Posterior vena cava (tissue), 2 donors: ENCODE measurements around the gene TCEANC2. TPM values are rescaled to one million over a fixed set of nuclear protein-coding genes. Genes with fewer than 3 reads are reported as not detected.

ENCODE experiments used
- DNase-seq: peaks from one replicate; pipeline ENCODE4 v3.0.0-alpha.2; 2020; ENCODE audit warnings: low spot score
- intact Hi-C, 2 donors: fragments of 100-400 bp; cut with DNase I; formaldehyde crosslinking; loops; one replicate each; pipeline versions ENCODE4 v1.14.1 to v1.14.2; 2022 to 2023
- total RNA-seq, 2 donors: library from RNA; stranded (reverse); fragmentation: NEBNext Ultra II Directional; extraction: Animal tissue kit (Norgen Biotek cat#: 25700); gene quantifications; one replicate each; pipeline ENCODE4 v1.2.1, GENCODE V29; 2021
- donor health status: DM: yes; HTN: yes; CAD: no.
- donor health status: DM: yes; HTN: yes; CAD: no.

Gene TCEANC2
- total RNA-seq, 2 donors from 2014 or later: 4.4 to 5.7 TPM

DNA sequence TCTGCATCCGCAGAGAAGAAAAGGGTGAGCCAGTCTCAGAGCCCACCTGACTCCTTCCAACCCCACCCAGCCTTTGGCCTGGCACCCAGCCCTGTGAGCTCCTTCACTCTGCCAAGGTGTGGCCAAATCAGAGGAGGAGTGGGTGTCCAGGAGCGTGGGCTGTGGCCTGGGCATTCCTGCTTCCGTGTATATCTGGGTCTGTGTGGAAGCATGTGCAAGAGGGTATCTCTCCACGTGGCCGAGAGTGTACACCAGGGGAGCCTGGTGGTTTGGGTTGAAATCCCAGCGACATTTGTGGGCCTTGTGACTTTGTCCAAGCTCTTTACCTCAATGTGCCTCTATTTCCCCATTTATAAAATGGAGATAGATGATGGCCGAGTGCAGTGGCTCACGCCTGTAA lies 69.6 kb downstream of the TCEANC2 start:
- DNase-seq: peak; percentile 35
- intact Hi-C loops: loop anchor here (10.0 kb wide), 2 partner anchors 72 to 282 kb away; partner anchors contain the start of gene SSBP3 (in 2 of the 2)

DNA sequence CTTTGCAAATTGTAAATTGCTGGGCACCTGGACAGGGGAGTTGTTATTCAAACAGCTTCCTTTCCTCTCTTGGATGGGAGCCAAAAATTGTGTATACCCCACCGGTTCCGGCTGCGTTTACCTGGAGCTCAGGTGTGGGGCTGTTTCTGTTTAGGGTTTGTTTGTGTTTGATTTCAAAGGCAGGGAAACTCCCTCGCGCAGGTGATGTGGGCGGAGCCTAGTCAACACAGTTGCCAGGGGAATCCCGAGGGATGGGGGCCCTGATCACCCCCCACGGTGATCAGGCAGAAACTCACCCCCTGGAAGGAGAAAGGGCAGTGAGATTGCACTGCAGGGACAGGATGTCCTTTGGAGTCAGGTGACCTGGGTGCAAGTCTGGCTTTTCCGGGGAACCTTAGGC lies 71.1 kb downstream of the TCEANC2 start:
- intact Hi-C loops: loop anchor here (10.0 kb wide), 2 partner anchors 70 to 280 kb away; partner anchors contain the start of gene SSBP3 (in 2 of the 2)
- peak; percentile 62 for DNase-seq

DNA sequence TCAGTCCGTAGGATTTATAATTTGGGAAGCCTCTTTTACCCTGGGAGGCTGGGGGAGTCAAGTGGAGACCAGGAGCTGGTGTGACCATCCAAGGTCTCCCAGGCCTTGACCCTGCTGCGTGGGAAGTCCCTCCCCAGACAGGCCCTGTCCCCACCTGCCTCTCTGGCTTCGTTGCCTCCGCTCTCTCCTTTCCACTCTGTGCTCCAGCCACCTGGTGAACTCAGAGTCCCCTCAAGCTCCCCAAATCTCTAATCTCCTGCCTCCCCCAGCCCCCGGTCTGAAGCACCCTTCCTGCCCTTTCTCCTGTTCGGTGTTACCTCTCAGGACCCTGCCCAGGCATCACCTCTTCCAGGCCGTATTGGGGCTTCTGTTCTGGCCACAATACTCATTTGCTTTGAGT lies 71.5 kb downstream of the TCEANC2 start:
- peak; percentile 16 for DNase-seq
- intact Hi-C loops: loop anchor here (10.0 kb wide), 2 partner anchors 70 to 280 kb away; partner anchors contain the start of gene SSBP3 (in 2 of the 2)

DNA sequence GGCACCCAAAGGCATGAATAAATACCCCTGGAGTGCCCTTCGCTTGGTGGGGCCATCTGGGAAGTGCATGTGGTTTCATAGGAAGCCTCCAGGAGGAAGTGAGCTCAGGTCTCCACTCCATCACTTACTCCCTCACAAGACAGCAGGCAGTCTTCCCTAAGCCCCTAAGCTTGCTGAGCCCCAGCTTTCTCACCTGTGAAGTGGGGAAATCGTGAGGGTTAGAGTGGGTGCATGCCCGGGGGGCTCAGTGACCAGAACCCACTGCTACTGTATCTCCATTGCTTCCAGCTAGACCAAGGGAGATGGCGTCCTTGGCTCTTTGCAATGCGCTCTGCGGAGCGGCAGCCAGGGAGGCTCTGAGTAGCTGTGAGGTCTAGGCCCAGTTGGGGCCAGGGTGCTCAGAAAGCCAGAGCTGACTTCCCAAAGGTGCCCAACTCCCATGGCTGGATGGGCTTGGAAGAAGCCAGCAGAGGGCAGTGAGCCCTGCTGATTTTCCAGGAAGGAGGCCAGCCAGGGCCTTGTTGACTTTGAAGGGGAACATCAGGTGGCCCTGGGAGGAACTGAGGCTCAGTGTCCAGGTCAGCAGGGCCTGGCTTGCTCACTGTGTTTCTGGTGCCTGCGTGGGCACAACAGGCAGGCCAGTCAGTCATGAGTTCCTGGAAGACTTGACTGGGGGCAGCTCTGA lies 72.1 kb downstream of the TCEANC2 start:
- no peak for DNase-seq
- intact Hi-C loops: loop anchor here (10.0 kb wide), 2 partner anchors 69 to 279 kb away; partner anchors contain the start of gene SSBP3 (in 2 of the 2)

DNA sequence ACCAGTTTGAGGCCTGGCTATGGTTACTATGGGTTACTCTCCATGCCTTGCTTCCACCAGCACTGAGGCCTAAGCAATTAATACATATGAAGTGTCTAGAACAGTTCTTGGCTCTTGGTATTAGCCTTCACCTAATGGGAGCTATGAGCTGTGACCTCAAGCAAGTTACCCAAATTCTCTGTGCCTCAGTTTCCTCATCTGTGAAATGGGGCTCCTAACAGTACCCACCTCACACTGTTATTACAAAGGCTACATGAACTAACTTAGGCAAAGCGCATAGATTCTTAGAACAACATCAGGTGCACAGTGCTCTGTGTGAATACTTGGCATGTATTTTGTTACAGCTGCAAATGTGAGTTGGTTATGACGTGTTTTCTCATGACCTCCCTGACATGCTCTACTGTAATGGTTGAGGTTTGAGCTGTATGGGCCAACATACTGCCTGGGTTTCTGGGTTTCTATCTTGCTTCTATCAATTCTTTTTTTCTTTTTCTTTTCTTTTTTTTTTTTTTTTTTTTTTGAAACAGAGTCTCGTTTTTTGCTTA lies 72.9 kb downstream of the TCEANC2 start:
- intact Hi-C loops: loop anchor here (10.0 kb wide), 2 partner anchors 68 to 278 kb away; partner anchors contain the start of gene SSBP3 (in 2 of the 2)
- no peak for DNase-seq

DNA sequence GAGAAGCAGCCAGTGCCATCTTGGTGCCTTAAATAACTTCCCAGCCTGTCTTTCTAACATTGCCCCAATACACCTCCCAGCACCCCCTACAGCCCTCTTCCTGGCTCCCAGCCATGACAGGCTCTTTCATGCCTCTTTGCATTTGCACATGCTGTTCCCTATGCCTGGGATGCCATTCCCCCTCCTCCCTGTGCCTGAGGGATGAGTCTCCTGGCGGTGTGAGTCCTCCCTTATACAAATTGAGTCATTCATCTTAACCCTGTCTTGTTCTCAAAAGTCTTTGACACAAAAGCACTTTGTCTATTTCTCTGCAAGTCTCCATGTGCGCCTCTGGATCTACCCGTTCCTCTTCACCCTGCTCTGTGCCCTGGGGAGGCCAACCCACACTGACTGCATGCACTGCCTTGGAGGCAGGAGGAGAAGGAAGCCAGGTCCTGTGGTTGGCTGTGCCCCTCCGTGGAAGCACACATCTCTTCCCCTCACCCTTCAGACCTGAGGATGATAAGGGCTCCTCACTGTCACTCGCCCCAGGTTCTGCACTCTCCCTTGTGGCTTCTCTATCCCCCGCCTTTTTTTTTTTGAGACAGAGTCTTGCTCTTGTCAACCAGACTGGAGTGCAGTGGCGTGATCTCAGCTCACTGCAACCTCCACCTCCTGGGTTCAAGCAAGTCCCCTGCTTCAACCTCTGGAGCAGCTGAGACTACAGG lies 74.3 kb downstream of the TCEANC2 start:
- no peak for DNase-seq
- intact Hi-C loops: loop anchor here (10.0 kb wide), 2 partner anchors 67 to 277 kb away; partner anchors contain the start of gene SSBP3 (in 2 of the 2)

DNA sequence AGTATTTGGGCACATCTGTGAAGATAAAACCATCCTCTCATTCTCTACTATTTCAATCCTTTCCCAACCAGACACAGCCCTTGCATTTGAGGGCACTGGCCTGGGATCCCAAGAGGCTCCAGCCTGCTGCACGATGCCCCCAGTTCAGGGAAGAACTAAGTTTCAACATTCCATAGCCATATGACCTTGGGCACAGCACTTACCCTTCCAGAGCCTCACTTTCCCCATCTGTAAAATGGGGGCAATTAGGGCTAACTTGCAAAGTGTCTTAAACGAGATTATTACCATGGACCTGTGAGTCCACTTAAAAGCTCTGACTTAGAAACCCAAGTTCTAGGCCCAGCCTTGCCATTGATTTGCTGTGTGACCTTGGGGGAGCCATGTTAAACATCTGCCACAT lies 76.5 kb downstream of the TCEANC2 start:
- intact Hi-C loops: loop anchor here (10.0 kb wide), 2 partner anchors 65 to 275 kb away; partner anchors contain the start of gene SSBP3 (in 2 of the 2)
- no peak for DNase-seq

DNA sequence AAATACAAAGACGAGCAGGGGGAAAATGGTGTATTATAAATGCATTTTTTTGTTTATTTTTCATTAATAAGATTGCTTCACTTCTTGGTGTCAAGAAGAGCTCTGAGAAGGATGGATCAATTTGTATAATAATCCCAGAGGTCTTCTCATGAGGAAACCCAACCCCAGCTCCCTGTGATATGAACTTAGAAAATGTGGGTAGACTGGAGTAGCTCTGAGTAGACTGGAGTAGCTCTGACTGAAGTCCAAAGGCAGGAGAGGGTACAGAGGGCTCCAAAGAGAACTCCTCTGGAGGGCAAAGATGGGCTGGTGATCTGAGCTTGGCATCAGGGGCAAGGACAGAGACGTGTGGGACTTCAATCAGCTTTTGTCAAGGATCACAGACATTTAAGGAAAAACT lies 78.0 kb downstream of the TCEANC2 start:
- intact Hi-C loops: no loop called here
- no peak for DNase-seq

DNA sequence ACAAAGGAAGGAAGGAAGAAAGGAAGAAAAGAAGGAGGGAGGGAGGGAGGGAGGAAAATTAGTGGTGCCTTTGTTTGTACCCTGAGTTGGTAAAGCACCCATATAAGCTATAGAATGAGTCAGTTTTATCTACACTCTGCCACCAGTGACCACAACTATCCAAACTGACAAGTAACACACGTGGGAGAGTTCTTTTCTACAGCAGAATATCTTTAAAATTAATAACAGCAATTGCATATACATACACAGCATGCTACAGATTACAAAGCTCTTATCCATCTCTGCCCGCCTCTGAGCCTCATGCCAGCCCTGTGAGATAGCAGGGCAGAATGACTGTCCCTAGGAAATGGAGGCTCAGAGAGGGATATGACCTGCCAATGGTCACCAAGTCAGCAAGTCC lies 79.1 kb downstream of the TCEANC2 start:
- DNase-seq: no peak
- intact Hi-C loops: no loop called here

DNA sequence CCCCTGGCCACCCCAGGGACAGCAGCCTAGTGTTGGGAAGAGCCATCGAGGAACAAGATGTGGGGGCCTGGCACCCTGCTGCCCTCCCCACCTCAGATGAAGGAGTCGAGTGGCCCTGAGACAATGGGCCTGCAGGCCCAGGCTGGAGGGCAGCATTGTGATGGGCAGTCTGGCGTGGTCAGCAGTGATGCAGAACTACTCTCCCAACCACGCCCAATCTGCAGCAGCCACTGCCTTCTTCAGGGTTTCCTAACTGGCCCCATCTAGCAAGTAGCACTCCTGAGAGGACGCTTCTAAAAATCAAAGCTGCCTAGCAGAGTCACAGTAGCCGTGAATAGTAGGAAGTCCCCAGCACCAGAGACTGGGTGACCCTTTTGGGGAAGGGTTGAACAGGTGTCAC lies 80.9 kb downstream of the TCEANC2 start:
- intact Hi-C loops: no loop called here
- DNase-seq: no peak

DNA sequence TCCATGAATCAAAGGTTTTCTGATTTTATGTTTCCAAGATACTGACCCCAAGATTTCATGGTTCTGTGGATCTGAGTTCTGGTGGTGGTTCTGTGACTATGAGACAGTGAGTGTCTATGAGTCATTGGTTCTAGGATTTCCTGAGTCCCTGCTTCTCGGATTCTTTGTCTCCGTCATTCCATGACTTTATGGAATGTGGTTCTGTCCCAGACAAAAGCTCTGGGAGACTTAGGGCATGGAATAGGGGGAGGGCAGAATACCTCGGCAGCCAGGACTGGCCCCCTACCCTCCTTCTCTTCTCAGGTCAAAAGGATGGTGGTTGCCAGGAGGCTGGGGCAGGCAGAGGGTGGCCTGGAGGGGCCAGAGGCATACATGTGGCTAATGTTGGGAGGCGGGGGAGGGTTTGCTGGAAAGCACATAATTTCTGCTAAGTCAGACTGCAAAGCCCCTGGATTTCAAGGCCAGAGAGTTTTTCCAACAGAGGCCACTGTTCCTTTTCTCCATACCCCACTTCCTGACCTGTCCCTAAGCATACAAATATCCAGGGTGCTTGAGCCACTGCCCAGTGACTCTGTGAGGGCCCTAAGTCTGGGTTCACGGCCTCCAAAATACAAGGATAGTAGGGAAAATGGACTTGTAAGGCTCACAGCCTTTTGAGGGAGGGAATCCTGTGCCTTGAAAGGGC lies 82.2 kb downstream of the TCEANC2 start:
- no peak for DNase-seq
- intact Hi-C loops: no loop called here

DNA sequence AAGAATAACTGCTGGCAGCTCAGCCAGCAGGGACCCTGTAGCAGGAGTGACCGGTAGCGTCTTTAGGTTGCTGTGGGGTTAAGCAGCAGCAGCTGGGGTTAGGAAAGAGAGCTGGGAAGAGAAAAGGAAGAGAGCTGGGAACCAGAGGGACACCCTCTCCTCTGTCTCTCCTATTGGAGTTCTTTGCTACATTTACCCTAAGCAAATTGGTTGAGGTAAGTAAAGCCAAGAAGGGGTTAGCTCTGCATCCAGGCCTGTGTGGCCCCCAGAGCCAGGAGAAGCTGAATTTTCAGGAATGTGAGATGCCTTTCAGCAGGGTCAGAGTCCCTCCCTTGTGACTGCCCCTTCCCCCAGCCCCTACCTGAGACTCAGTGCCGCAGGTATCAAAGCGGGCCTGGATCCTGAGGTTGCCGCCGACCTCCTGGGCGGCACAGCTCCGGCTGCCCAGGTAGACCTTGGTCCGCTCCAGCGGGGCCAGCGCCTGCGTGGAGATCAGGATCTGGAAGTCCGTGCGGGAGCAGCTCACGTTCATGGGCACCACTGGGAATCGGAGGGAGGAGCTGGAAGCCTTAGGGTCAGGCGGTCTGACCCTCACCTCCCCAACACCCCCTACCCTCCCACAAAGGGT lies 83.0 kb downstream of the TCEANC2 start:
- DNase-seq: no peak
- intact Hi-C loops: no loop called here

DNA sequence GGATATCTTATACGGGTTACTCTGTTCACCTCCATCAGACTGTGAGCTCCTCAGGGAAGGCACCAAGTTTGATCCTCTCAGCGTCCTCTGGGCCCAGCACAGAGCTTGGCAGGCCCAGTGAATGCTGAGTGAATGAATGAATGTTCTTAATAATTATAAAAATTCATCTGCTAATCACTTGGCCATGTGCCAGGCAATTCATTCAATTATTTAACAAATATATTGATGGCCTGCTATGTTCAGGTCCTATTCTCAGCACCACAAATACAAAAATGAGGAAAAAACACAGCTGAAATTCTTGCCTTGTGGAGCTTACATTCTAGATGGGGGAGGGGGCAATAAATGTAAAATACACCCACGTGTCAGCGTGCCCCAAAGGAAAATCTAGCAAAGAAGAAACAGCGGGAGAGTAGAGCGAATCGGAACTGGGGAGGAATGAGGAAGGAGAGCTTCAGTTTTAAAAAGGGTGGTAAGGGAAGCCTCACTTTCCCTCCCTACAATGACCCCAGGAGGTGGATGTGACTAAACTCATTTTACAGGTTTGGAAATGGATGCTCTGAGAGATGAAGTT lies 83.6 kb downstream of the TCEANC2 start:
- intact Hi-C loops: no loop called here
- DNase-seq: no peak

DNA sequence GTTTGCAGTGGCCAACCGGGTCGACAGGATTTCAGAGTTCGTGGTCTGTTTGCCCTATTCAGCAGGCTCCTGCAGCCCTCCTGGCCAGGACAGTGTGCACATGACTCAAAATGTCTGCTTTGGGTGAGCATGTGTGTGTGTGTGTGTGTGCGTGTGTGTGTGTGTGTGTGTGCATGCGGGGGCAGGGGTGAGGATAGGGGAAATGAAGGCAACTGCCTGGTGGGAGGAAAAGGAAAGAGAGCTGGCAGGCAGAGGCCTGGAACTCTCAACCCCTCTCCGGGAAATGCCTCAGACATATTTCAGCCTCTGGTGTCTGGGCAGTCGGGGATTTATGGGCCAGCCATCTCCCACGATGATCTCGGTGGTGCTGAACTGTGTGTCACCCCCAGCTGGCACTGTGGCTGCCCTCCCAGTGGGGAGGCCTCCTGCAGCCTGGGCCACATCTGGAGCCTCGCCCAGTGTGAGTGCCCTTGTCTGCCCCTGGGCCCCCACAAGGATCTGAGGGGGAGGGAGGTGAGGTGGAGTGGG lies 84.2 kb downstream of the TCEANC2 start:
- intact Hi-C loops: no loop called here

DNA sequence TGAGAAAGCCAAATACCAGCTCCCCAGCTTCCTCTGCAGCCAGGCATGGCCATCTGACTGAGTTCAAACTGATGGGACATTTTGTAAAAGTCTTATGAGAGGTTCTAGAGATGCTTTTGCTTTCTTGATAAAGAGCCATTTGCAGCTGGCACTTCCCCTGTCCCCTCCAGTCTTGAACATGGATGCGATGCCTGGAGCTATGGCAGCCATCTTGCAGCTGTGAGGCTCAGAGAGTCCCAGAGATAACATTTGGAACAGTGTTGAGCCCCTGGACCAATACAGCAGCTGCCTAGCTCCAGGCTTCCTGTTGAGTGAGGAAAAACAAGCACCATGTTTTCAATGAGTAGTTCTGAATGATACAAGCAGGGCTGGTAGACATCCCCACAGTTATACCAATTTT lies 85.6 kb downstream of the TCEANC2 start:
- intact Hi-C loops: no loop called here
- DNase-seq: no peak

More for the DNA sequence above, 84.2 kb downstream of the TCEANC2 start:
- no peak for DNase-seq

DNA sequence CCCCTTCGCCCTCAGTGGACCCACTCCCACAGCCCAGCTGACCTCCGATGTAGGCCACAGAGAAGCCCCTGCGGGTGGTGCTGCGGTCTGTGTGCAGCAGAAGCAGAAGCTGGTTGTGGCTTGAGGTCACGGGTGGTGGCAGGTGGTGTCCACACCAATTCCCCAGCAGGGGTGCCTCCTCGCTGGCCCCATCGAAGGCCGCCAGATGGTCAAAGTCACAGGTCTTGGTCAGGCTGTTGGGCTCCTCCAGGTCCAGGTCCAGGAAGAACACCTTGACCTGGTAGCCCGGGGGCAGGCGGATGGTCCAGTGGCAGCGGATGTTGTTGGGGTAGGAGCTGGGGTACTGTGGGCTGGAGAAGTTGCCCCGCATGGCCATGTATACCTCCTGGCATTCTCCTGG lies 86.3 kb downstream of the TCEANC2 start:
- intact Hi-C loops: no loop called here
- no peak for DNase-seq

DNA sequence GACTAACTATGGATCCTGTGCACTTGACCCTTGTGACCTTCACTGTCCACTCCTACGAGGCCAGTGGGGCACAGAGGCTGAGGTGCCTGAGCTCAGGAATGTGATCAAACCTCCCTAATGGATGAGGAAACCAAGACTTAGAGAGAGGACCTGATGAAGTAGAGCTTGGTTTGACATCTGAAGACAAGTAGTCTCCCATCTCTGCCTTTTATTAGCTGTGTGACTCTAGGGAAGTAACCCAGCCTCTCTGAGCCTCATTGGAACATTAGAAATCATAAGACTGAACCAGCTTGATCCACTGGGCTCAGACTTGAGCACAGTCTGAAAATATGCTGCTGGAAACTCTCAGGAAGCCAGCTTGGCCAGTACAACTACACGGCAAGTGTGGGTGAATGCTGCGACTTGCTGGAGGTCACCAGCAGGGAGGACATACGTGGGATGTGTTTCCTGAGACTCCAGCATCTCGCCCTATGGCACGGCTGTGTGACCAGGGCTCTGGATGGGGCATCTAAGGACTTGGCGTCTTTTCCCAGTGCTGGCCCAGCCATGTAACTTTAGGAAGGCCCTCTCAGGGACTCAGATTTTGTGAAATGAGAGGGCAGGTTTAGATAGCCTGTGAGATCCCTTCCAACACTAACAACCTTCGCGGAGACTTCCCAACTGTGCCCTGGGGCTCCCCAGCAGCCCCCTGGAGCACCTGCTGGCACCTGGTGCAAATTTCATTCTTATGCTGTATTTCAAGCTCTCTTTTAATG lies 88.9 kb downstream of the TCEANC2 start:
- no peak for DNase-seq
- intact Hi-C loops: no loop called here

DNA sequence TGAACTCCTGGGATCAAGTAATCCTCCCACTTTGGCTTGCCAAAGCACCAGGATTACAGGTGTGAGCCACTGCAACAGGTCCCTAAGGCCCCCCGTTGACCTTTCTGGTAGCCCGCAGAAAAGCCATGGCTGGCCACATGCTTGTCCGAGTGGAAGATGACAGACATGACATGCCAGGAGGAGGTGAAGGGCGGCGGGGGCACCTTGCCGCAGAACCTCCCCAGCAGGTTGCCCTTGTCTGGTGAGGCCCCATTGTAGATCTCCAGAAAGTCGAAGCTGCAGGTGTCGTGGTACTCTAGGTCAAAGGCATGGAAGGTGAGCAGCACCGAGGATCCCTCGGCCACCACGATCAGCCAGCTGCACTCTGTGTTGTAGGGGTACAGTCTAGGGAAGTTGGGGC lies 91.0 kb downstream of the TCEANC2 start:
- DNase-seq: no peak
- intact Hi-C loops: no loop called here
